G401 (cell line): ENCODE measurements around the gene LEF1. TPM values are rescaled to one million over a fixed set of nuclear protein-coding genes. Genes with fewer than 3 reads are reported as not detected.

Source experiments
- DNase-seq: peaks from one replicate; pipeline ENCODE4 v3.0.0-alpha.2; 2015; ENCODE audit warnings: low spot score
- in situ Hi-C: cut with HindIII; loops from 2 replicates; pipeline ENCODE4 v1.10.0; 2016; ENCODE audit warnings: low sequenced_read_pairs, mixed read lengths
- total RNA-seq: library from RNA; depleted of rRNA; stranded (reverse); fragments of >200 nt; shearing (Covaris generic); gene quantifications from 2 replicates; pipeline ENCODE4 v1.2.3, GENCODE V29; 2014

The LEF1 gene
- total RNA-seq, 1 experiment from 2014 or later, result not detected

DNA sequence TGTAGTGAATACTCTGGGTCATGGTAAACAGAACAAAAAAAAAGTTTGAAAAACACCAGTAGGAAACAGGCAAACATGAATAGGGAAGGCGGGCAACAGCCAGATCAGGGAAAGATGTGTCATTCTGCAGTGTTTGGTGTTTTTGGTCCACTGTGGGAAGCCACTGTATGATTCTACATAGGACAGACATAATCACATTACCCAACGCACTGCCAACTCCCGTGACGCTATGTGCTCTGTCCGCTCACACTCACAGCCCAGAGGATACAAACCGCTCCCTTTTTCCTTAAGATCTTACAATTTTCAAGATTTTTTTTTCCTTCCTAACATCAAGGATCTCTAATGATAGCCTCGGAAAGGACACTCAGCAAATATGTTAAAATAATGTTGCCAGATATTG is 119.7 kb downstream of the LEF1 start:
- in situ Hi-C loops, result no loop called here
- DNase-seq, result no peak

DNA sequence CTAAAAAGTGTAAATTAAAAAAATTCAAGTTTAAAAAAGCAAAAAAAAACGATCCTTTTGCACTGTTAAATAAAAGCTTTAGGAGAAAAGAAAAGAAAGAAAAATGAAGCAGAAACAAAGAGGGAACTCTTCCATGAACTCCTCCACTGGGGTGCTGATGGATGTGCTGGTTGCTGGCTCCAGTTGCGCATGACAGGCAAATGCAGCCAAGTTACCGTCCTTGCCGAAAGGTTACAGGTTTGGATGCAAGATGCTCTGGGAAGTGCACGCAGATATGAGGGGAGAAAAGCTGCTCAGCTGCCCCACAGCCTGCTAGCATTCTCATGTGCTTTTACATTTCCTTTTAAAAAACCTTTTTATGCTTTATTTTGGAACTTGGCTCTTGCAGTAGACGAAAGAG is 120.6 kb downstream of the LEF1 start:
- in situ Hi-C loops, result no loop called here
- DNase-seq, result no peak

DNA sequence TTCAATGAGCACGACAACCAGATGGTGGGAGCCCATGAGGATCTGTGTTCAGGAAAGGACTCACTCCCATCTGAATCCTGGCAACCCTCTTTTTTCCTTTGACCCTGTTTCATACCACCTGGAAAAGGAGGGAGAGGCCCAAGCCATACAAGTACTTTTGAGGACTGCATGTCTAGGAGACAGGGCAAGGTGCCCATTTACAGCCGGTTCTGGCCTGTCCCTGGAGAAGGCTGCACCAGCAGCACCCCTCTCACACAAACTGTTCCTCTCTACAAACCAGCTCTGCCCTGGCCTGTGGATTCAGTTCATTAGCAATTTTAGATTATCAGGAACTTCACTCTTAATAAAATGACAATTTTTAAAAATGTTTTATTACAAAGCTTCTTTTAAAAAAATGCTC is 121.5 kb downstream of the LEF1 start:
- DNase-seq, result no peak
- in situ Hi-C loops, result no loop called here

DNA sequence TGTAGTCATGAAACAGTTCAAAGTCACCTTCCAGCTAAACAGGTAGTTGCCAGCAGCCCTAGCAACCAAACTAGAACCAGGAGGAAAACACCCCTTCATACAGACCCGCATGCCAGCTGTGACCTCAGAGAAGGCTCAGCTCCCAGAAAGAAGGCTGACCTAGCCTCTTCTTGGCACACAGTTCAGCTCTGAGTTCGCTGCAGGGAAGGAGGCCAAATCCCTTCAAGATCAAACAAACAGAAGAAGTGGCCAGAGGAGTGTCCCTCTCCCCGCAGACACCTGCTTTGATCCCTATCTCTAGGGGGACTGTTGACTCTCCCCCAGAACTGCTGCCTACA is 123.1 kb downstream of the LEF1 start:
- no peak for DNase-seq
- in situ Hi-C loops, result no loop called here

DNA sequence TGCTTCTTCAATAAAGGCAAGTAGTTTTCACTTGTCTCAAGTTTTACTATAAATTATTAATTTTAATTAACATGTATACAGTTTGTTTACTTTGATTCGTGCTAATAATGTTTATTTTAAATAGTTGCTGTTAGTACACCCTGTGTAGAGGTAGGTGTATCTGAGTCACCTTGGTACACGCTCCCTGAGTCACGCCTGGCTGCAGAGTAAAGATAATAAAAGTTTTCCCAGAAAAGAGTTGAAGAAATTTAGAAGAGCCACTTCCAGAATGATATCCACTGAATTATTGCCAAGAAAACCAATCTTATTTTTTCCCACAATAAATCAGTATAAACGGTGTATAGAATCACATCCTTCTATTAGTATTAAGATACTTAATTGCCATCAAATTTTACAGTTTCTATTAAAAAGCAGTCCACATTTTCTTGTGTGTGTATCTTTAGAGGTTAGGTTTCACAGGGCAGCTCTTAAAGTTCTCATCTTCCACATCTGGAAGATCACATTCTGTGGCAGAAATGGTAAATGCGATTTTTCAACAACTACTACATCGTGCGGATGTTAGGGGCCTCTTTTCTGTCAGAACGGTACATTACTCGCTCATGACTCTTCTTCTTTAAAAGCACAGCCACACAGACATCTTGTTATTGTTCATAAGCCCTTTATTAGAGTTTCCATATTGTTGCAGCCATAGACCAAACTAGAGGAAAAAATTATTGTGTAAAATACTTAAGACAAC is 123.6 kb downstream of the LEF1 start:
- in situ Hi-C loops, result no loop called here
- DNase-seq, result no peak

DNA sequence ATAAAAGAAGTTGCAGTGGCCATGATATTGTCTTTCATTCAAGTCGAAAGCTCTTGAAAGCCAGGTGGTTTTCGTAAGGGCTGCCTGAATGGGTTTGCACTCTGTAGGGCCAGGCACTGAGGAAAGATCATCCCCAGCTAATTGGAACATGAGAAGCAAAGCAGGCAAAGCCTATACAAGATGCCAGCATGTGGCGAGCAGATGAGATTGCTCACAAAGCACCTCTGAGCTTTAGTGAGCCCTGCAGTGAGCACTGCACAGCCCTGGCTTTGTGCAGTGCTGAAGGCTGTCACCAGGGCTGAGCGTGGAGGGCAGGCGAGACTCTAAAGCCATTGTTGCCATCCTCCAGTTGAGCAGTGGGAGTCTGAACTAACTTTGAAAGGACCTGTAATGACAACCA is 125.2 kb downstream of the LEF1 start:
- in situ Hi-C loops, result no loop called here
- DNase-seq, result no peak

DNA sequence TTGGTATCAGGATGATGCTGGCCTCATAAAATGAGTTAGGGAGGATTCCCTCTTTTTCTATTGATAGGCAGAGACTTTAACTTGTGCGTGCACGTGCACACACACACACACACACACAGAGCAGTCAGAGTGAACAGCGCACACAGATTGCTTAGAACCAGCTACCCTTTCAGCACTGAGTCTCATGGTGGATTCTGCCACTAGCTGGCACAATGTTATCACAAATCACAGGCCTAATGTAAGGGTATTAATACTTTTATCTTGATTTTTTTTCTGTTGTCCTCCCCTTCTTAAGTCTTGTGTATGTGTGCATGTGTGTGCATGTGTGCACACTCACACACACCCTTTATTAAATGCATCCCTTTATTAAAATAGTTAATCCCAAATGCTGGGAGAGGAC is 125.8 kb downstream of the LEF1 start:
- DNase-seq, result no peak
- in situ Hi-C loops, result no loop called here

DNA sequence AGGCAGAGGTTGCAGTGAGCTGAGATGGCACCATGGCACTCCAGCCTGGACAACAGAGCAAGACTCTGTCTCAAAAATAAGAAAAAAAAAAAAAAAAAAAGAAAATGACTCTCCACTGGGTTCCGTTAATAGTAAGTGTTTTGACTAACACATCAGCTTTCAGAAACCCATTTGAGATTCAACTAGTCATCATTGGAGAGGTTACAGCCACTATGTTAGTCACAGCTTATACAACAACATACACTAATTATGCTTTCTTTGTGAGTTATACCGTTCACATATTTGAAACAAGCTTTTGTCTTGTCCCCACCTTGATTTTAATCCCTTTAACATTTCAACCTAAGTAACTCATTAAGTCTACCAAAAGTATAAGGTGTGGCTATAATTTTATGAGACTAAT is 130.8 kb downstream of the LEF1 start:
- no peak for DNase-seq
- in situ Hi-C loops, result no loop called here

DNA sequence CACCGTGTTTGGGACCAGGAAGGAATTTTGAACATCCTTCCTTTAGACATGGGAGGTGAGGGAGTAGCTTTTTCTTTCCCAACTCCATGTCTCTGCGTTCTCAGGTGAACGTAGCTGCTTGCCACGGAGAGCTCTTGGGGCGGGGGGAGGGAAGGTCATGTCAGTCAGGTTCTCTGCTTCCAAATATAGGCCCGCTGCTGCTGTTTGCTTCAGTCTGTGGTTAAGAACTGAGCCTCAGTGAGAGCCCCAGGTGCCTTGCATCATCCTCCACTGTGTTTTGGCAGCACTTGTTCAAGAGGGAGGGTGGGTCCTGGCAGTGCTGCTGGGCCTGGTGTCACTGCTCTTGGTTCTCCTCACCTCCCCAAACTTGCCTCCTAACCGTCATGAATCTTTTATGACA is 132.5 kb downstream of the LEF1 start:
- in situ Hi-C loops, result no loop called here
- DNase-seq, result no peak

DNA sequence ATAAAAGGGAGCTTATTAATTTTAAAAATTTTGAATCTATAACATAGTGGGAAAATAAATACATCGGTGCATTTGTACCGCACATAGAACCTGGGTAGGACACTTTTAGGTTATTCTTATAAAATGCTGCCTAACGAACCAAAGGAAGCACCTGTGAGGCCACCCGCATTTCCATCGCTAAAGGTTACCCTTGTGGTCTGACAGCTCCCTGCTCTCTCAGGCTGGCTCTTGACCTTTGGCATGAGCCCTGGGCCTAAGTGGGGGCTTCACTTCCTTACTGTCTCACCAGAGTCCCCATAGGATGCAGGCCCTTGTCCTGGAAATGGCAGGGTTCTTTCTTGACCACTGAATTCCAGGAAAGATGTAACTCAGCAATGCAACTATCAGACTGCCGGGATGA is 133.0 kb downstream of the LEF1 start:
- in situ Hi-C loops, result no loop called here

DNA sequence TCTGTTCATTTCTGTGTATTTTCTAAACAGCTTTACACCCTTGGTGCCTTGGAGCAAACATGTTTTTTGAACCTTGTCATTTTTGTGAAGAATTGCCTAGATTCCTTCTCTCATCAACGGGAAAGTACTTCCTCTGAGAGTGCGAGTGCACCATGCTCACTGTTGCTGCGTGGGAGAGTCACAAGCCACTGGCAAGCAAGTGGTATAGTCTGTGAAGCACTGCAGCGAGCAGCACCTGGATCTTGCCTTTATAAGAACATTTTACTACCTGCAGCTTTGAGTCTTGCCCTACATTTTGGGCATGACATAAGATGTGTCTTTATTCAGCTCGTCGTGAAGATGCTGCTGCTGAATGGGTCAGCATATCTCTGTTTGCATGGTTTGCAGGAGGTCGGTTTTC is 134.2 kb downstream of the LEF1 start:
- no peak for DNase-seq
- in situ Hi-C loops, result no loop called here

More for the DNA sequence above, 133.0 kb downstream of the LEF1 start:
- DNase-seq, result no peak

DNA sequence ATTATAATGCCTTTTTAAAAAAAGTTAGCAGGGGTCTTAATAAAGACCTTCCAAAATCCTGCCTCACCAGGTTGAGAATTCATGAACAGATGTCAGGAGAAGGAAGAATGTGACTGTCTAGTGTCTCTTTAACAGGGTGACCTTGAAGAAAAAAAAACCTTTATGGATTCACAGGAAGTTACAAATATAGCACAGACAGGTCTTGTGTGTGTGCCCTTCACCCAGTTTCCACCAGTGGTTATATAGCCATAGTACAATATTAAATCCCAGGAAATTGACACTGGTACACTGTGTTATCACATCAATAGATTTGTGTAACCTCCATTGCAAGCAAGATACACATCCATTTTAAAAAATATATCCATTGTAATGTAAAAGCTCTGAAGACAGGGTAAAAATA is 135.4 kb downstream of the LEF1 start:
- DNase-seq, result no peak
- in situ Hi-C loops, result no loop called here

DNA sequence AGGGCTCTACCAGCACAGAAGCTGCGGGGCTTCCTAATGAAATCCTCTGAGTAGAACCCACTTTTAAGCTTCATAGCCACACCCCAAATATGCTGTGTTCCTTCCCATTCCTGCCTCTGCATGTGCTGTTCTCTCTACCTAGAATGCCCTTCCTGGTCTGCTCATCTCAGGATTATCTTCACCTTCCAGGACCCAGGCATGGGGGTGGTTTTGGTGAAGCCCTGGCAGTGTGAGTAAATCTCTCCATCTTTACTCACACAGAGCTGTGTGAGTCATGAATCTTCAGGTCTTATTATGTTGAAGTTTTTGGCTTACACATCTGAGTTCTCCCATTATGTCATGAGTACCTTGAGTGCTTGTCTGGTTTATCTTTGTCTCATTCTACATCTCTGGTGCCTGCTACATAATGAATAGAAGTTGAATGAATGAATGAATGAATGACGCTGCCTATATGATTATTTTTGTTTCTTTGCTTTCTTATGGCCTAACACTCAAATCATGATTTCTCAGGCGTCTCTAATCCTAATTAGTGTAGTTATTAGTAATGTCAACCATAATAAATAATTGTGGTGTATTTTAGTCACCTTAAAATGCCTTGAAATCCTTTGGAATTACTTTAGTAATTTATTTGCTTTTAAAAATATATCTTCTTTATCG is 137.2 kb downstream of the LEF1 start:
- in situ Hi-C loops, result no loop called here
- DNase-seq, result no peak

DNA sequence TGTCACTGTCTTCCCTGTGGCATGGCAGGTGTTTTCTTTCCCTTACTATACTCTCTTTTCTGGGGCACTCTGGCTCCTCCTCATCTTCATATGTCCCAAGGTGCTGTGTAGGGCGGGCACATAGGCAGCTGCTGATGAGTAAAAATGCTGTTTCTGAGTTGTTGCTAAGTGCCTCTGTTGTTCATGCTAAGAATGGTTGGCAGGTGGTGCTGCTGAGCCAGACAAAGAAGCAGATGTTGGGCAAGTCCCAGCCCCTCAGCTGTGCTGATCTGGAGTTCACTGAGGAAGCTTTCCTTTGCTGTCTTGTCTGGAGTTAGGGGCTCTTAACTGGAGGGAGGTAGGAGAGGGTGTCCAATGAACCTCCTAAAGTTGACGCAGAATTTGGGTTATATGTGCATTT is 138.4 kb downstream of the LEF1 start:
- in situ Hi-C loops, result no loop called here
- no peak for DNase-seq

DNA sequence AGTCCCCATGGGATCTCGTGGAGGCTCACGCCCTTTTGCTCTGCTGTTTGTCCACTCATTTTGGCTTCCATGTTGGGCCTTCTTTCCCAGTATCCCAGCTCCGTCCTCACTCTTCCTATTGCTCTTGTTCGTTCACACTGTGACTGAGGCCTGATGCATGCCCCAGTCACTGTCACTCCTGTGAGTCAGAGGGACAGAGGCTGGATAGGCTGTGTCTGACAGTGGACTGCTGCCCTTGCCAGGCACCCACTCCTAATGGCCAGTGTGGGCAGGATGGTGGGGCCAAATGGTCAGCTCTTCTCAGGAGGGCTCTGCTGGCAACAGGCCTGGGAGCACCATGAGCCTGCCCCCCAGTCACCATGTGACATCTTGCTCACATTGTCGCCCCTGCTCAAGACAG is 139.0 kb downstream of the LEF1 start:
- in situ Hi-C loops, result no loop called here
- DNase-seq, result no peak

DNA sequence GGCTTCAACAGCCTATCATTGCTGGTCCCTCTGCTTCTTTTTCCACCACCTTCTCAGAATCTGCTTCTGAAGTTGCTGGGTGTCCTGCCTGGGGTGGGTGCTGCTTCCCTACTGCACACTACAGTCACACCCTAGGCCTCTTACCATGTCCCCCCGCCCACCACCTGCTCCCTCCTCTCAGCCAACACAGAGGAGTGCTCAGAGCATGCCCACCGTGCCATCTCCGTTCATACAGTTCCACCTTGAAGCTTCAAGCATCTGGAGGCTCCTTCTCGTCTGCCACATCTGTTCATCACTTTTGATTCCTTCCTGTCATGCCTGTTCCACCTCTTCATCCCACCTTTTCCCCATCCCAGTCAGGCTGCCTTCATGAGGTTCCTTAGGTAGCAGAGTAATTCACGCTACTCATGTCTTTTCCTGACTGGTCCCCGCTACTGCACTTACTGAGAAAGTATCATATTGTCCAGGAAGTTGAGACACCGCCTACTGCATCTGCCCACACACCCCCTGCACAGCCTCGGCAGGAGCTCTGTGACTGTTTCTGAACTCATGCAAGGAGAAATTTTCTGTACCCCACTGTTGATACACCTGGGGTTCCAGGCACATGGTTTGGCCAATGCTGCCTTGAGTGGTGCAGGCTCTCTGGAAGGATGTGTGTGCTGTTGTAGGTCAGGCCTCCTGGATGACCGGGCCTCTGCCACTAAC is 139.6 kb downstream of the LEF1 start:
- in situ Hi-C loops, result no loop called here
- no peak for DNase-seq

DNA sequence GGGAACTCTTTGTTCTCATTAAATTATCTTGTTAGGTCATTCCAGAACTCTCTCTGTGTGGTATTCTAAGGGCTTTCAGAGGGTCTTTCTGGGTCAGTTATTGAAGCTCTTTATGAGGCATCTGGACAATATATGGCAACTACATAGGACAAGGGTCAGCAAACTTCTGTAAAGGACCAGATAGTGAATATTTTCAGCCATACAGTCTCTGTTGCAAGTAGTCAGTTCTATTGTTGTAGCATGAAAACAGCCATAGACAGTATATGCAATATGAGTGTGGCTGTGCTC is 143.9 kb downstream of the LEF1 start:
- in situ Hi-C loops, result no loop called here
- no peak for DNase-seq

DNA sequence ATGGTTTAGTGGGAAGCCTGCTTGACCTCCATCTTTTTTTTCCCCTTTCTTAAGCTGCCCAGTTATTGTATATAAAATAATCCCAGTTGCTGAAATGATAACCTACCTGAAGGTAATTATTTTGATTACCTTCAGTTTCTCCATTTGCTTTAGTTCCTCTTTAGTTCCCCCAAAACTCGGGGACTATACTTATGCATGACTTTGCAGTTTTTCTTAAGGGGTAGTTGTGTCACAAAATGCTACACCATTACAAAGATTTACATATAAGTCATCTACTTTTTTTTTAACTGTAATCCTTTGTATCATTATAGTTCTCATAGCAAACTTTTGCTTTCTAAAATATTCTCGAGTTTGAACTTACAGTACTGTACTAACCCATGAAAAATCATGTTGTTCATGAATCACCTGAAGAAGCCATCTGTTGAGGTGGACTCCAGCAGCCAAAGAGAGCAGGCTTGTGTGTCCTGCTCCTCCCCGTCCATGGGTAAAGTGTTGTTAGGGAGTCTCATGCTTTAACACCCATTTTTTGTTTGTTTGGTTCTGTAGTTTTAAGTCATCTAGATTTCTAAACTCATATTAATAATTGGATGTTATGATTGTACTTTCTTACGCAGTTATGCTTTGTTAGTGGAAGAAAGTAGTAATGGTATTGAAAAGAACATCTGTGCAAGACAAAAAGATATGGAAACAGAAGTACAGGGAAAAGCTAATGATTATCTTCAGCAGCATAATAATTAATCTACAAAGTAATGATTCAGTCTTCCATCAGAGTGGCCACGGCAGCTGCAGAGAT is 144.5 kb downstream of the LEF1 start:
- in situ Hi-C loops, result no loop called here

DNA sequence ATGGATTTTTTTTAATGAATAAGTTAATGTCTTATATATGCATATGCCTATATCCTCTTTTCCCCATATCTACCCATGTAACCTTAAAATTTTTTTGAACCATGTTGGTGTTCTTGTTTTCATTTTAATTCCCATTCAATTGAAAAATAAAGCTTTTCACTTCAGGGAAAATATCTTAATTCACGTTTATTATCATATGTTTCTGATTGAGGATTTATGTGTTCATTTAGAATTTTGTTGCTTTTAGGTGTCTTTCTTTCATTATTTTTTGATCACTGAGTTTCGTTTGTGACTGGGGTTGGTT is 149.9 kb downstream of the LEF1 start:
- DNase-seq, result no peak
- in situ Hi-C loops, result no loop called here

More for the DNA sequence above, 144.5 kb downstream of the LEF1 start:
- DNase-seq, result no peak
